ENCODE data around the gene IKBKE. TPM values are rescaled to one million over a fixed set of nuclear protein-coding genes. Genes with fewer than 3 reads are reported as not detected.
"Not testable (repeated sequence)": the region's sequence is repeated elsewhere in the genome, so short reads cannot be mapped to it uniquely, and the experiment has no call there.

Gene IKBKE
- total RNA-seq, 2 donors from 2014 or later: 21.0 to 21.1 TPM

DNA sequence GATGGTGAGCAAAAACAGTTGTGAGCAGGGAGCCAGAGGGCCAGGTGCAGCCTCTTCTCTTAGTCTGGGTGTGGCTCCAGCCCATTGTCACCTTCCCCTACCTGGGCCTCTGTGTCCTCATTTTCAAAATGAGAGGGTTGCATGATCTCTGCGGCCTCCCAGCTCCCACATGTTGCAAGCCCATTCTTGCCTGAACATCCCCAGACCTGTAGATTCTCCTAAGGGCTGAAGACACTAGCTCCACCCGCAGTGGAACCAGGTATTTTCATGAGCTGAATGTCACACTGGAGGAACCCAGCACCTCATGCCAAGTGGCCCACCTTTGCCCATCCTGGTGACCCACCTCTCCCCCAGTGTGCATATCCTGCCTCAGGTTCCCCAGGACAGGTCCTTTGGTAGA lies 12.3 kb downstream of the IKBKE start:
- Mint-ChIP-seq H3K27me3 (ENCODE audit: low read depth) (no peaks in the 10 kb centered on the region), H3K4me3 (no peak overlapping the region), H3K36me3 (ENCODE audit: insufficient read depth in 2 of 2) (peaks cover 2 to 12% of the 10 kb centered on the region in 2 donors), H3K9me3 (no peaks in the 10 kb centered on the region), H3K27ac (no peak overlapping the region), H3K4me1 (ENCODE audit: low read depth) (peaks cover 22% of the 10 kb centered on the region)
- DNase-seq: no peak
- no peak for ATAC-seq (replicated peaks in 1 of 2)

DNA sequence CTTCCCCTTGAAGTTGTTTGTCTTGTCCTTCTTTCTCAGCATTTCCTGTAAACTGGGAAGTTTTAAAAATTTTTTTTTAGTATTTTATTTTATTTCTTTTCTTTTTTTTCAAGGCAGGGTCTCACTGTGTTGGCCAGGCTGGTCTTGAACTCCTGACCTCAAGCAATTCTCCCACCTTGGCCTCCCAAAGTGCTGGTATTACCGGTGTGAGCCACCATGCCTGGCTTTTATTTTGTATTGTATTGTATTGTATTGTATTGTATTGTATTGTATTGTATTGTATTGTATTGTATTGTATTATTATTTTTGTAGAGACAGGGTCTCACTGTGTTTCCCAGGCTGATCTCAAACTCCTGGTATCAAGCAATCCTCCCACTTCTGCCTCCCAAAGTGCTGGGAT lies 13.6 kb downstream of the IKBKE start:
- not testable (repeated sequence) for DNase-seq; H3K9me3 Mint-ChIP-seq; ATAC-seq (replicated peaks in 1 of 2); H3K27me3 Mint-ChIP-seq (ENCODE audit: low read depth); H3K4me3 Mint-ChIP-seq; H3K27ac Mint-ChIP-seq
- peaks cover 2 to 15% of the 10 kb centered on the region in 2 donors for H3K36me3 Mint-ChIP-seq (ENCODE audit: insufficient read depth in 2 of 2)
- H3K4me1 Mint-ChIP-seq (ENCODE audit: low read depth): peaks cover 25% of the 10 kb centered on the region

DNA sequence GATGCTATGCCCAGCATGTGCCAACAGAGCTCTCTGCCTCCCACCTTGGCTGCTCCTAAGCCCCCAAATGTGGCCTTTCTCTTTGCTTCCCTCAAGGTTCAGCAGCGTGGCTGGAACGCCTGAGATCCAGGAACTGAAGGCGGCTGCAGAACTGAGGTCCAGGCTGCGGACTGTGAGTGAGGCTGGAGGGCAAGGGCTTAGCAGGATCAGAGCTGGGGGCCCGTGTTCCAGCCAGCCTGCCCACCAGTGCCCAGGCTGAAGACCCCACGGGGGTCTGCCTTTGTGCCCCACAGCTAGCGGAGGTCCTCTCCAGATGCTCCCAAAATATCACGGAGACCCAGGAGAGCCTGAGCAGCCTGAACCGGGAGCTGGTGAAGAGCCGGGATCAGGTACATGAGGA lies 14.6 kb downstream of the IKBKE start:
- DNase-seq: no peak
- ATAC-seq (replicated peaks in 1 of 2): no peak
- Mint-ChIP-seq H3K4me3 (no peak overlapping the region), H3K9me3 (no peaks in the 10 kb centered on the region), H3K27me3 (ENCODE audit: low read depth) (no peaks in the 10 kb centered on the region), H3K27ac (peak overlapping the region; percentile 7), H3K4me1 (ENCODE audit: low read depth) (peaks cover 15% of the 10 kb centered on the region), H3K36me3 (ENCODE audit: insufficient read depth in 2 of 2) (peaks cover 0 to 15% of the 10 kb centered on the region in 2 donors)

DNA sequence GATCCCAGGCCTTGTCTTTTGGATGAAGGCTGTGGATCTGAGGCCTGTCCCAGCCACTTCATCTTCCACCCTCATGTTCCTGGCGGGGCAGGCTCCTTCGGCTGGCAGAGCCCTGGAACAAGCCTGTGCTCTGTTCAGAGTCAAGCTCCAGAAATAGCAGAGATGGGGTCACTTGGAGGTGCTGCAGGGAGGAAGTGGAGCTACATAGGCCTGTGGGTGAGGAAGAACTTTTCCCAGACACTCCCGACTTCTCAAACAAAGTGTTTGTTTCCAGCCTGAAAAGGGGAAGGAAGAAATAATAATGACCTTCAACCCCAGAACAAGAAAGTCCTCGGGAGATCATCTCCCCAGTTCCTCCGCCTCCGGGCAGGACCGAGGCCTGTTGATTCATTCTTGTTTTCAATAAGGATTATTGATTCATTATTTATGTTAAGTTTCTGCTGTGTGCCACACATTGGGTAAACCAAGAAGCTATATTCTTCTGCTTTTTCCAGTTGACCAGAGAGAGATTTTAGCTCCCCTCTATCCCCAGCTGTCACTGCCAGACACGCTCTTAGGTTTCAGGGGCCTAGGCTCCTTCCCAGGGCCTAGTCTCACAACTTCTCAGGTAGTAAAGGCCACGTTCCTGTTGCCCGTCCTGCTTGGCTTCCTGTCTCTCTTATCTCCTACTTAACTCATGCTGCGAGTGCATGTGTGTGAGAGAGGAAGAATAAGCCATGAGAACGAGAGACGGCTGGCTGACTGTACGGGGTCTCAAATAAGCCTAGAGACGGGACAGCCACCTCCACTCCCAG lies 16.9 kb downstream of the IKBKE start:
- Mint-ChIP-seq H3K27me3 (ENCODE audit: low read depth) (no peaks in the 10 kb centered on the region), H3K4me1 (ENCODE audit: low read depth) (peaks cover 3% of the 10 kb centered on the region), H3K9me3 (no peaks in the 10 kb centered on the region), H3K4me3 (no peak overlapping the region), H3K27ac (no peak overlapping the region), H3K36me3 (ENCODE audit: insufficient read depth in 2 of 2) (peaks cover 1 to 16% of the 10 kb centered on the region in 2 donors)
- no peak for DNase-seq
- no peak for ATAC-seq (replicated peaks in 1 of 2)

DNA sequence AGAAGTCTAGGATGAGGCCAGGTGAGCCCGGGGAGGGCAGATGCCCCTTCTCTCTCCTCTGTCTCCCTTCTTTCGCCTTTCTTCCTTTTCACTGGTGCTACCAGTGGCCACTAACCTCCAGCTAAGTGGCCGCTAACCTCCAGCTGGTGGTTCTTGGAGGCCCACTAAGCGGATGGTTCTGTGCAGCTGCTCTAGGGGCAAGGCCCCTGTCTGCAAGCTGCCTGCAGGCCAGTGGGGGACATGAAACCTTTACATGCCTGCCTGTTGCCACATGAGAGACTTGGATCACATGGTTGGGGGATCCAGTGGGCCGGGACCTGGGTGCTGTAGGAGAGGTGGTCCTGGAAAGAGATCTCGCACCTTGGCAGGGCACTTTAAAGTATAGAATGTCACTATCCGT lies 17.7 kb downstream of the IKBKE start:
- peaks cover 2 to 18% of the 10 kb centered on the region in 2 donors for H3K36me3 Mint-ChIP-seq (ENCODE audit: insufficient read depth in 2 of 2)
- peaks cover 3% of the 10 kb centered on the region for H3K4me1 Mint-ChIP-seq (ENCODE audit: low read depth)
- no peaks in the 10 kb centered on the region for H3K27me3 Mint-ChIP-seq (ENCODE audit: low read depth)
- H3K27ac Mint-ChIP-seq: peak overlapping the region; percentile 55
- no peaks in the 10 kb centered on the region for H3K9me3 Mint-ChIP-seq
- no peak overlapping the region for H3K4me3 Mint-ChIP-seq
- no peak for ATAC-seq (replicated peaks in 1 of 2)
- no peak for DNase-seq

DNA sequence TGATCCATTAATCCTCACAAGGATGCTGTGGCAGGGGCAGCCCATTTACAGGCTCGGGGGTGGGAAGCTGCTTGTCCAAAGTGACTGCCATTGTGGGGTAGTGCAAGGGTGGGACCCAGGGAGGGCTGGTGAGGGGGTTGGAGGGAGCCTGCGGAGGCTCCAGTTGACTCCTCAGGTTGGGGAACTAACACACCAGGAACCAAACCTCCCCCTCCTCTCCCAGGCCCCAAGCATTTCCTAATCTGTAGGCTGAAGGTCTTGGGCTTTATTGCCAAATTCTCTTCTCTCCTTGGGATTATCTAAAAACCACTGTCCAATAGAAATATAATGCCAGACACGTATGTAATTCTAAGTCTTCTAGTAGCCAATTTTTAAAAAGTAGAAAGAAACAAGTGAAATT lies 18.2 kb downstream of the IKBKE start:
- DNase-seq (no peak), ATAC-seq (replicated peaks in 1 of 2) (no peak)
- H3K4me1 Mint-ChIP-seq (ENCODE audit: low read depth): peaks cover 3% of the 10 kb centered on the region
- H3K27me3 Mint-ChIP-seq (ENCODE audit: low read depth): no peaks in the 10 kb centered on the region
- no peak overlapping the region for H3K4me3 Mint-ChIP-seq
- no peak overlapping the region for H3K27ac Mint-ChIP-seq
- no peaks in the 10 kb centered on the region for H3K9me3 Mint-ChIP-seq
- peaks cover 2 to 16% of the 10 kb centered on the region in 2 donors for H3K36me3 Mint-ChIP-seq (ENCODE audit: insufficient read depth in 2 of 2)

DNA sequence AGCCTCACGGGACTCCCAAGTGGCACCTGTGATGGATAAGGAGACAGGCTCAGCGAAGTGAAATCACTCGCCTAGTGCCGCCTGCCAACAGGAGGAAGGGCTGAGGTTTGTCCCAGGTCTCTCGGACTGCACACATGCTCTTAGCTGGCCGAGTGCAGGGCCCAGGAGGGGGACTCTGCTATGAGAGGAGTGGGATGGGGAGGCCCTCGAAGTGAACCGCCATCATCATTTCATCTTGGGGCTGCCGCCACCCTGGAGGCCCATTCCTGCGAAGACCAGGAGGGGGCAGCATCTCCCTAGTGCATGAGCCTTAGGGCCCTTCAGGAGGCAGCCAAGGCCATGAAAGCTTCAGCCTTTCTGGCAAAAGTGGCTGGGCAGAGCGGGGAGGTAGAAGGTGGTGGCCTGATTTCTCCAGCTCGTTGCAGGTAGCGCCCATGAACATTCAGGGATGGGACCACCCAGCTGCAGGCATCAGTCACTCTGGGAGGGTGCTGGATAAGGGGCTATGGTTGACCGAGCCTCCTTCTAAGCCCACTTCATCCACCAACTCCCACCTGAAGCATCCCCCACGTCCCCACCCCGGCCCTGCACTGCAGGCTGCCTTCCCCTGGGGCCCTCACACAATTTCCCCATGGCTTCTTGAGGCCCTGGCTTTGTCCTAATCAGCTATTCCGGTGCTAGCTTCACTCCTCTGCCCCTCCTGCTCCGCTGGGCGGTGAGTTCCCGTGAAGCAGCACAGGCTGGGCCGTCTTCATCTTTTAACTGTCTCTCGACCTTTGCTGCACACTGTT lies 19.9 kb downstream of the IKBKE start:
- no peaks in the 10 kb centered on the region for H3K9me3 Mint-ChIP-seq
- no peak overlapping the region for H3K27ac Mint-ChIP-seq
- H3K36me3 Mint-ChIP-seq (ENCODE audit: insufficient read depth in 2 of 2): peaks cover 2 to 15% of the 10 kb centered on the region in 2 donors
- DNase-seq: peak; percentile 75 to 83
- peak; percentile 81 to 91 for ATAC-seq (replicated peaks in 1 of 2)
- H3K4me3 Mint-ChIP-seq: no peak overlapping the region
- H3K27me3 Mint-ChIP-seq (ENCODE audit: low read depth): no peaks in the 10 kb centered on the region
- H3K4me1 Mint-ChIP-seq (ENCODE audit: low read depth): peaks cover 3% of the 10 kb centered on the region

DNA sequence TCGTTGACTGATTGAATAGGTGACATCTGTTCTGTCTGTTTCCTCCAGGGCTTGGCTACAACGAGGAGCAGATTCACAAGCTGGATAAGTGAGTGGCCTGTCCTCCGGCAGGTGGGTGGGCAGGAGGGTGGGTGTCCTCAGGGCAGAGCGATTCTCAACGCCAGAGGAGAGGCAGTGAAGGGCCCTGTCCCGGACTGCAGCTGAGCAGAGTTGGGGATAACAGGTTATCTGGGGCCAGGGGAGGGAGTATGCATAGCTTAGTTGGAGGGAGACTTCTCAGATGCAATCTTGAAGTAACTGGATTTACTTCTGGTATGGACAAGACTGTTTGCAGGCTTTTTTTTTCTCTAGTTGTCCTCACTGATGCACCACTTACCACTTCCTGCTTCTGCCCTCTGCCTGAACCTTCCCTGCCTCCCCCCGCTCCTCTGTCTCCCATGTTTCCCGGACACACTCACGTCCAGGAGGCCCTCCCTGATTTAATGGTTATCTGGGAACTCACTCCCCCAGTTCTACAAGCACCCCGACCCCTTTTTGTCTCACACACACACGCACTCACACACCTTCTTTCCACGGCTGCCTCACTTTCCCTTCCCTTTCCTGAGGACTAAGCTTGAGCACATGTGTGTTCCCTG lies 20.6 kb downstream of the IKBKE start:
- Mint-ChIP-seq H3K4me1 (ENCODE audit: low read depth) (peaks cover 8% of the 10 kb centered on the region), H3K27ac (no peak overlapping the region), H3K9me3 (no peaks in the 10 kb centered on the region), H3K36me3 (ENCODE audit: insufficient read depth in 2 of 2) (peaks cover 2 to 14% of the 10 kb centered on the region in 2 donors), H3K27me3 (ENCODE audit: low read depth) (no peaks in the 10 kb centered on the region), H3K4me3 (no peak overlapping the region)
- DNase-seq: no peak
- ATAC-seq (replicated peaks in 1 of 2): no peak

DNA sequence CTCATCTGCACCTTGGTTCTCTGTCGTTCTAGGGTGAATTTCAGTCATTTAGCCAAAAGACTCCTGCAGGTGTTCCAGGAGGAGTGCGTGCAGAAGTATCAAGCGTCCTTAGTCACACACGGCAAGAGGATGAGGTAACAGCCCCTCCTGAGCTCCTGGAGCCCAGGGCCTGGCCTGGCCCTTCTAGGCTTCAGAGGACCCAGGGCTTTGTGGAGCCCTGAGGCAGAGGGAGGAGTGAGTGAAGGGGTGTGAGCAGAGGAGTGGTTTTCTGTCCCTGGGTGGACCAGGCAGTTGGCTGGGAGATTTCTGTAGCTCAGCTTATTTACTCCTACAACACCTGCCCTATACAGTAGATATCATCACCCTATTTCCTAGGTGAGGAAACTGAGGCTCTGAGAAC lies 21.3 kb downstream of the IKBKE start:
- Mint-ChIP-seq H3K27ac (no peak overlapping the region), H3K36me3 (ENCODE audit: insufficient read depth in 2 of 2) (peaks cover 2 to 17% of the 10 kb centered on the region in 2 donors), H3K4me1 (ENCODE audit: low read depth) (peaks cover 15% of the 10 kb centered on the region), H3K27me3 (ENCODE audit: low read depth) (no peaks in the 10 kb centered on the region), H3K9me3 (no peaks in the 10 kb centered on the region), H3K4me3 (no peak overlapping the region)
- DNase-seq (no peak), ATAC-seq (replicated peaks in 1 of 2) (no peak)

DNA sequence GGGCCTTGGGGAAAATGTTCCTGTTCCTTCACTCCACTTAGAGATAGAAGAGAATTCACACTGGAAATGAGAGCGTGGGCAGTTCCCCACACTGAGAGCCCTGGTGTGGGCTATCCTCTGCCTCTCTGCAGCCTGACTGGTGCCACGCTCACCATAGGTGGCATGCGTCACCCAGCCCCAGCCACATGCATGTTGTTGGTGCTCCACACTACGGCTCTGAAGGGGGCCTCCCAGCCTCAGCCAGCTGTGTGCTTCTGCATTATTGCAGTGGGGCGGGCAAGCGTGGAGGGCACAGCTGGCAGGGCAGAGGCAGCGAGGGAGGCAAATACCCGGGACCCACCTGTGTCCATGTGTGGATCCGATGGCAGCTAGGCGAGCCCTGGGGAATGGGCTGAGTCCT lies 22.3 kb downstream of the IKBKE start:
- no peak for DNase-seq
- Mint-ChIP-seq H3K36me3 (ENCODE audit: insufficient read depth in 2 of 2) (peaks cover 2 to 17% of the 10 kb centered on the region in 2 donors), H3K4me1 (ENCODE audit: low read depth) (peaks cover 16% of the 10 kb centered on the region), H3K27ac (no peak overlapping the region), H3K9me3 (no peaks in the 10 kb centered on the region), H3K4me3 (no peak overlapping the region), H3K27me3 (ENCODE audit: low read depth) (no peaks in the 10 kb centered on the region)
- no peak for ATAC-seq (replicated peaks in 1 of 2)

DNA sequence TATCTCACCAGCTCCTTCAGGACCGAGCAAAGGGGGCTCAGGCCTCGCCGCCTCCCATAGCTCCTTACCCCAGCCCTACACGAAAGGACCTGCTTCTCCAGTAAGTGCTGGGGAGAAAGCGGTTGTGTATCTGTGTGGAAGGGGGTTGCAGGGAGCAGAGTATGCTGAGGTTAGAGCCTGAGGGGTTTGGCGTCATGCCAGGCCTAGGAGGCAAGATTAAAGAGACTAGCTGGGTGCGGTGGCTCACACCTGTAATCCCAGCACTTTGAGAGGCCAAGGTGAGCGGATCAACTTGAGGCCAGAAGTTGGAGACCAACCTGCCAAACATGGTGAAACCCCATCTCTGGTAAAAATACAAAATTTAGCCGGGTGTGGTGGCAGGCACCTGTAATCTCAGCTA lies 23.0 kb downstream of the IKBKE start:
- DNase-seq: no peak
- peaks cover 2 to 13% of the 10 kb centered on the region in 2 donors for H3K36me3 Mint-ChIP-seq (ENCODE audit: insufficient read depth in 2 of 2)
- H3K4me3 Mint-ChIP-seq: no peak overlapping the region

DNA sequence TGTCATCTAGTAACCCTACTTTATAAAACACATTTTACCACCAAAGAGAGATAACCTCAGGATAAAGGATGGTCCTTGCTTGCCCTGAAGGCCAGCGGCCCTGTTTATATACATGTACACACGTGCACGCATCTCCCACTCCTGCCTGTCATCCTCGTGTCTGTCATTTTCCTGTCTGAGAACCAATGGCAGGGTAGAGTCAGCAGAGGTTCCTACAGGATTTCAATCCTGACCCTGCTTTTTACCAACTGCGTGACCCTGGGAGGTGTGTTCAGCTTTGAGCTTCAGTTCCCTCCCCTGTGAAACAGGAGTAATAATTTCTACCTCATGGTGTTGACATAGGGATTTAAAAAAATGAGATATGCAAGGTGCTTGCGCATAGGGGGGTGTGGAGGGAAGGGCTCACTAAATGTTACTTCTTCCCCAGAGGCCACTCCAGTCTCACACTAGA lies 24.8 kb downstream of the IKBKE start:
- peaks cover 2 to 13% of the 10 kb centered on the region in 2 donors for H3K36me3 Mint-ChIP-seq (ENCODE audit: insufficient read depth in 2 of 2)
- H3K27me3 Mint-ChIP-seq (ENCODE audit: low read depth): no peaks in the 10 kb centered on the region
- H3K4me3 Mint-ChIP-seq: no peak overlapping the region
- H3K9me3 Mint-ChIP-seq: no peaks in the 10 kb centered on the region
- H3K4me1 Mint-ChIP-seq (ENCODE audit: low read depth): peaks cover 19% of the 10 kb centered on the region
- no peak for ATAC-seq (replicated peaks in 1 of 2)
- no peak for DNase-seq
- H3K27ac Mint-ChIP-seq: no peak overlapping the region

More for the DNA sequence above, 23.0 kb downstream of the IKBKE start:
- Mint-ChIP-seq H3K27me3 (ENCODE audit: low read depth) (no peaks in the 10 kb centered on the region), H3K9me3 (no peaks in the 10 kb centered on the region), H3K4me1 (ENCODE audit: low read depth) (peaks cover 15% of the 10 kb centered on the region), H3K27ac (no peak overlapping the region)
- ATAC-seq (replicated peaks in 1 of 2): no peak

DNA sequence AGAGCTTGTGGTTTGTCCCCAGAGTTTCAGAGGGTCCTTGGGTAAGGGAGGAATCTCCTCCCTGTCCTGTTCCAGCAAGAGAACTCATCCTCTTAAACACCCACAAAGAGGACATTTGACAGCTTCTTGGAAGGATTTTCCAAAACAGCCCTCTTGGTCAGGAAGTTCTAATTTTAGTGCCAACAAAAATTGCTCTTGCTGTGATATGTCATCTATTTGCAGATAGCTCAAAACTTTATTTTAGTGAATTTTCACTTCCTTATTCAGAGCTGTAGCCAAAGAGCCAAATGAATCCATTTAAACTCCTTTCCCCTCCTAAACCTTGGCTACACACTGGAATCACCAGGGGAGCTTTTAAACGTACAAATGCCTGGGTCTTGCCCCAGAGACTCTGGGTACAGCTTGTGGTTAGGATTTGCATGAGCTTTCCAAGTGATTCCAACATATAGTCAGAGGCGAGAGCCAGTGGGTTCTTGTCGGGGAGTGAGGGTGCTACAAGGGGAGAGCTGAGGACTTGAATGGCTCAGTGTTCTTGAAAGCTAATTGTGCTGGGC lies 25.3 kb downstream of the IKBKE start:
- ATAC-seq (replicated peaks in 1 of 2) (no peak), DNase-seq (no peak)
- H3K36me3 Mint-ChIP-seq (ENCODE audit: insufficient read depth in 2 of 2): peaks cover 2 to 12% of the 10 kb centered on the region in 2 donors
- H3K27ac Mint-ChIP-seq: no peak overlapping the region
- no peaks in the 10 kb centered on the region for H3K9me3 Mint-ChIP-seq
- H3K27me3 Mint-ChIP-seq (ENCODE audit: low read depth): no peaks in the 10 kb centered on the region
- H3K4me3 Mint-ChIP-seq: no peak overlapping the region
- peaks cover 19% of the 10 kb centered on the region for H3K4me1 Mint-ChIP-seq (ENCODE audit: low read depth)

Measured in activated T-cell treated with anti-CD3 and anti-CD28 coated beads, Interleukin-2, amount 50 U/mL, for 72 hours (primary cell).